Measurements from ENCODE around the gene DEDD.
"Not testable (repeated sequence)": the region's sequence is repeated elsewhere in the genome, so short reads cannot be mapped to it uniquely, and the experiment has no call there.

Gene DEDD

DNA sequence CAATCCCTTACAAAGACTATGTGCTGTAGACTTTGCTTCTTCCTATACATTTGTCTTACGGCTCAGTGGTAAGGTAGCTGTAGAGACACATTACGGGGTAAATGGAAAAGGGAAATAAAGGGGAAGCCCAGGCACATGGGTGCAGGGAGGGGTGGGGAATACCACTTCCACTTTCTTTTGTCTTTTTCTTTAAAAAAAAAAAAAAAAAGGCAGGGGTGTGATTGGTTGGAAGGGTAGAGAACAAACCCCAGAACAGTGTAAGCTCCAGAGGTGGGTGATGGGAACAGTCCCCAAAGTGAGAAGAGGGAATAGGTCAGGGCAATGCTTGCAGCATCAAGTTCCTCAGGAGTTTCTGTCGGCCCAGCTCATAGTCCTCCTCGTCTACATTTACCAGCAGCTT is 10.6 kb downstream of the DEDD start:
- DNase-seq: no peak

DNA sequence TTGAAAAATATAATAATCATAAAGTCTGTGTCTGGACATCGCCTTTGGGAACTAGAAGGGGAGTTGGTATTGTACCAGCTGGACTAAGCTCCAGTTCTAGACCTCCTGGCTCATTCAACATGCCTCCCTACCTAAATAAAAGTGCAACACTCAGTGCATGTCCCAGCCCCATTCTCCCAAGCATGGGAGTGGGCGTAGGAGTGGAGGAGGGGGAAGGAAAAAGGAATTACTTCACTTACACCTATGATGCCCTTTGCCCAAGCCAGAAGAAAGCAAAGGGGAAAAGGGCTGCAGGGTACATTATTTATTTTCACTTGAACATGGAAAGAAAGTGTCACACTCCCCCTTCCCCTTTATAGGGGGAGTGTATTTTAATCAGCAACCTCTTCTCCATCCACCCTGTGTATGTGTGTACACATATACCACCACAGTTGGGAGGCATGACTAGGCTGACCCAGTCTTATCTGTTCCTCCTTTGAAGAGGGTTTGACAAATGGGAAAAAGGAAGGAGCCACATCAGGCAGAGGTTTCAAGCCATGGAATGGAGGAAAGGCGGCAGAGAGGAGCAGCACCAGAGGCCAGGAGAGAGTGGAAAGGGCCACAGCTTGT is 11.3 kb downstream of the DEDD start:
- DNase-seq: no peak

DNA sequence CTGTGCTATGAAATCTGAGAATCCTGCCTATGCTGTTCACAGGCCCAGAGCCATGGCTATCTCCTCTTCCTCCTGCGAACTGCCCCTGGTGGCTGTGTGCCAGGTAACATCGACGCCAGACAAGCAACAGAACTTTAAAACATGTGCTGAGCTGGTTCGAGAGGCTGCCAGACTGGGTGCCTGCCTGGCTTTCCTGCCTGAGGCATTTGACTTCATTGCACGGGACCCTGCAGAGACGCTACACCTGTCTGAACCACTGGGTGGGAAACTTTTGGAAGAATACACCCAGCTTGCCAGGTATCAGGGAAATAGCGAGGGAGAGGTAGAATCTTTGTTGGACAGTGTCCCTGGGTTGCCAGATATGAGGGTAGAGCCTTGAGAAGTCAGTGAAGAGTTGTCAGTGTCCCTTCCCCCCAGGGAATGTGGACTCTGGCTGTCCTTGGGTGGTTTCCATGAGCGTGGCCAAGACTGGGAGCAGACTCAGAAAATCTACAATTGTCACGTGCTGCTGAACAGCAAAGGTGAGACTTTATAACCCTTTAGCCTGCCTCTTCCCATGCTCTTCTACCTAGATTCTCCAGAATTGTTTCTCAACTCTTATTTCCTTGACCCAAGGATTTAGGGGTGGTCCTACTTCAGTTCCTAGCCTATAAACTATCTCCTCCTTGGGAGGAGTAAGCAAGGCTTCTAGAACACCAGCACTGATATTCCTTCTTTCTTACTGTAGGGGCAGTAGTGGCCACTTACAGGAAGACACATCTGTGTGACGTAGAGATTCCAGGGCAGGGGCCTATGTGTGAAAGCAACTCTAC is 13.2 kb downstream of the DEDD start:
- DNase-seq: peak; percentile 52 to 79

DNA sequence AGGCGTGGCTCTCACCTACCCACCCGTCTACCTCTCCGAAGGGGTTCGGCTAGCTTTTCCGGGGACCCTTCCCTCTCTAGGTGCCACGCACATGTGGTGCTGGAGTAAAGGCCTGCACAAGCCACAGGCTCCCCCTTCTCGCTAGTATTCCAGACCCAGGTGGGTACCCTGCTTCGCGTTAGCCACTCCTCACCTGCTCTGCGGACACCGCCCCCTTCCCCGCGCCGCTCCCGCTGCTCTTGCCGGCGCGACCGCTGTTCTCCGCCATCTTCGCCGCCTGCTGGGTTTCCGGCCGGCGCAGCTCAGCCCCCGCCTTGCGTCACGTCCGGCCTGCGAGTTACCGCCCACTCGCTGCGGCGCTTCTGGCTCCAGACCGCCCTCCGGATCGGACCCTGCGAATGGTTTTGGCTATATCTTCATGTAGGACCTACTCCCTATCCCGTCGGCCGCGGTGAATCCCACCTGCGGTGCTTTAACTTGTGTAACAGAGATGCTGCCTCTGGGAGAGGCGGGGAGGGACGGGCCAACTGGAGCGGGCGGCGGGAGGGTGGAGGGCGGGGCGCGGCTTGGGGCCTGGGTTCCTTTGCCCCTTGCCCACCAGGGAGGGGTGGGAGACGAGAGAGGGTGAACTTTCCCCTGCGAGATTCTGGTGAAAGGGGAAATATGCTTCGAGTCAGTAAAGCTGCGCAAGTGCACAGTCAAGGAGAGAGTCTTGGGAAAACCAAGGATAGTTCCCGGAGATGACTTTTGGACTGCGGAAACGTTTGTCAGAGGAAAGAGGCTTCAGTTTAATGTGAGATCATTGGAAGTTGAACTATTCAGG is 14.5 kb downstream of the DEDD start, which contains the start of the genes NIT1 and PFDN2:
Gene NIT1, plus strand, starts transcription at position 347 of the 823 bp plus-strand sequence. Its CDS starts 72 bp downstream, at position 419.
Gene PFDN2, minus strand, starts transcription at position 279 of the 823 bp plus-strand sequence. Its CDS starts 11 bp downstream, at position 268.
- peak; percentile 84 to 85 for DNase-seq

DNA sequence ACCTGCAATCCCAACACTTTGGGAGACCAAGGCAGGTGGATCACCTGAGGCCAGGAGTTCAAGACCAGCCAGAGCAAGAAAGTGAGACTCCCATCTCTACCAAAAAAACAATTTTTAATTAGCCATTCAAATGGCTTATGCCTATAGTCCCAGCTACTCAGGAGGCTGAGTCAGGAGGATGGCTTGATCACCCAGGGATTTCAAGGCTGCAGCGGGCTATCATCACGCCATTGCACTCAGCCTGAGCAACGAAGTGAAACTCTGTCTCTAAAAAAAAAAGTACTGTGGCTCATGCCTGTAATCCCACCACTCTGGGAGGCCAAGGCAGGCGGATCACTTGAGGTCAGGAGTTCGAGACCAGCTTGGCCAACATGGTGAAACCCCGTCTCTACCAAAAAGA is 16.5 kb downstream of the DEDD start:
- not testable (repeated sequence) for DNase-seq

DNA sequence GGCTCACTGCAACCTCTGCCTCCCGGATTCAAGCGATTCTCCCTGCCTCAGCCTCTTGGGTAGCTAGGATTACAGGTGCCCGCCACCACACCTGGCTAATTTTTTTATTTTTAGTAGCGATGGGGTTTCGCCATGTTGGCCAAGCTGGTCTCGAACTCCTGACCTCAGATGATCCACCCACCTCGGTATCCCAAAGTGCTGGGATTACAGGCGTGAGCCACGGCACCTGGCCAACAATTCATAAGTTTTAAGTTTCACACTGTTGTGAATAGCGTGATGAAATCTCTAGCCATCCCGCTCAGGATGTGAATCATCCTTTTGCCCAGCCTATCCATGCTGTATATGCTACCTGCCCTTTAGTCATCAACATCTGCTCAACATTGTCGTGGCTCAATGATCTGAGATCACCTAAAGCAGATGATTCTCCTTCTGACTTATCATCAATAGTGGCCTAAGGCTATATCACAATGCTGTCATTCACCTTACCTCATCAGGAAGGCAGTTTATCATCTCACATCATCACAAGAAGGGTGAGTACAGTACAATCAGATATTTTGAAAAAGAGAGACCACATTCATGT is 17.2 kb downstream of the DEDD start:
- peak in 1 of 2 experiments; percentile 53 for DNase-seq

DNA sequence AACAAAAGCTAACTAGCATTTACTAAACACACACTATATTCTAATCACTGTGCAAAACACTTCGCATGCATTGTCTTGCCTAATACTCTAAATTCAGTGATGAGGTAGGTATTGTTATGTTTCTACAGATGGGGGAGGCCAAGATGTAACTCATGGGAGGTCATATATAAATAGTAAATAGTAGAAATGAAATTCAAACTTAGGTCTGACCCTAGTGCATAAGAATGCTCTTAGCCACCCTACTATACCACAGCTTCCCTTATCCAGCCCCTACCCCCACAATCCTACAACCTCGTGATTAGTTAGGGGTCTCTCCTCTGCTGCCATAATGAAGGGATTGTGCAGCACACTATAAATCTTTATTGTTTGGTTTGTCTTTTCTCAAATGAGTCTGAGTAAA is 17.9 kb downstream of the DEDD start:
- DNase-seq: no peak

DNA sequence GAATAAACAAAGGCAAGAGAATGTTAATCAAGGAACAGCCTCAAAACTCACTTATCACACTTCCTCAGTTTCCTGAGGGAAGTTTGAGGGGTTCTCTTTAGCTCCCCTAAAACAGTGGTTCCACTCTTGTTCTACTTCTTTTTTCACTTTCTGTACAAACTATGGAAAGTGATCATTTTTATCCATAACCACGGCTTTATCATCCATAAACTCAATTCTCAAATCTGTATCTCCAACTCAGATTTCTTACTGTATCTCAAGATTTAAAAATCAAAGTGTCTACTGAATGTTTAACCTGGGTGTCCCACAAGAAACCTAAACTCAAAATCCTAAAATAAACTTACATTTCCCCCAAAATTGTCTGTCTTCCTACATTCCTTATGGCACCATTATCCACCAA is 18.6 kb downstream of the DEDD start:
- DNase-seq: no peak

DNA sequence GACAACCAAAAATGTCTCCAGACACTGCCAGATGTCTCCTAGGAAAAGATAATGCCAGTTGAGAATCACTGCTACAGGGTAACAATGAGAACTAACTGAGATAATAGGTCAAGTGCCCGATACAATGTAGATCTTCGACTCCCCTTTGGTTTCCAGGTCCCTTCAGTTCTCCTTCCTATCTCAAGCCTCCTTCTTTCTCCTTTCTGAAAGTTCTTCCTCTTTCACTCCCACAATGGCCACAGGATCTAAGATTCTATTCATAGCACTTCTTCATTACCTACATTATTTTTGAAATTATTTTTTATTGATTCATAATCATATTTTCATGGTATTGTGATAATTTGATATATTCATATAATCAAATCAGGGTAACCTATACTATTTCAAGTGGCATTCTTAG is 20.9 kb downstream of the DEDD start:
- no peak for DNase-seq

DNA sequence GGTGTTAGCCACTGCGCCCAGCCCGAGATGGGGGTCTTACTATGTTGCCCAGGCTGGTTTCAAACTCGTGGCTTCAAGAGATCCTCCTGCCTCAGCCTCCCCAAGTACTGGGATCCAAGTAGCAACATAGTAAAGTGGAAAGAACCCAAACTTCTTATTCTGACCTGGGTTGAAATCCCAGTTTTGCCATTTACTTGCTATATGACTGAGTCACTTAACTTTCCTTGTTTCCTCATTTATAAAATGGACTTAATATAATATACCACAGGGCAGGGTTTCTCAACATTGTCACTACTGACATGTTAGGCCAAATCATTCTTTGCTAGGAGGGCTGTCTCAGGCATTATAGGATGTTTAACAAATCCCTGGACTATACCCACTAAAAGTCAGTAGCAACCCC is 21.4 kb downstream of the DEDD start:
- DNase-seq: no peak

DNA sequence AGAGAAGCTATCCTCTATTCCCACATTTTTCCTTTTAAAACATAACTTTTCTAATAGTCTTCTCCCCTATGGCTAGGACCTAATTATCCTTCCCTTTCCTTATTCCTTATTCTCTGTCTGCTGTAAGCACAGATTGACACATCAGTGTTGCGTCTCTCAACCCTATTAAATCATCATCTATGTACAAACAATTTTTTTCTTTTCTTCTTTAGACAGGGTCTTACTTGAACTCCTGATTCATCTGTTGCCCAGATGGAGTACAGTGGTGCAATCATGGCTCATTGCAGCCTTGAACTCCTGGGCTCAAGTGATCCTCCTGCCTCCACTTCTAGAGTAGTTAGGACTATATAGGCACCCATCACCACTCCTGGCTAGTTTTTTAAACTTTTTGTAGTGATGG is 26.0 kb downstream of the DEDD start:
- no peak for DNase-seq

DNA sequence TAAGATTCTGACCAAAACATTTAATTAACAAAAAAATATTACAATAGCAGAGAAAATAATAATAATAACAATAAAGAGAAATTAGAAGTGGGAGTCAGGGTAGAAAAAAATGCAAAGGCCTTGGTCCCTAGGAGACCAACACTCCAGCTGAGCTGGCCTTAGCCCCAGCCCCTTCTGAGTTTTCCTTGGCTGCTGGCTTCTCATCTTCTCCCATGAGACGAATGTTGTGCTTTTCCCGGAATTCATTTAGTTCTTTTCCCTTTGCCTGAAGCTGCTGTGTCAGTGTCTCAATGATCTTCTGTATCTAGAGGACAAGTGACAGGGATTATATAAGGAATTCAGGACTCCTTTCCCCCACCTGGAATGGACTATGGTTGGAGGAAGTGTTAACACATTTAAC is 31.9 kb downstream of the DEDD start:
- DNase-seq: no peak

DNA sequence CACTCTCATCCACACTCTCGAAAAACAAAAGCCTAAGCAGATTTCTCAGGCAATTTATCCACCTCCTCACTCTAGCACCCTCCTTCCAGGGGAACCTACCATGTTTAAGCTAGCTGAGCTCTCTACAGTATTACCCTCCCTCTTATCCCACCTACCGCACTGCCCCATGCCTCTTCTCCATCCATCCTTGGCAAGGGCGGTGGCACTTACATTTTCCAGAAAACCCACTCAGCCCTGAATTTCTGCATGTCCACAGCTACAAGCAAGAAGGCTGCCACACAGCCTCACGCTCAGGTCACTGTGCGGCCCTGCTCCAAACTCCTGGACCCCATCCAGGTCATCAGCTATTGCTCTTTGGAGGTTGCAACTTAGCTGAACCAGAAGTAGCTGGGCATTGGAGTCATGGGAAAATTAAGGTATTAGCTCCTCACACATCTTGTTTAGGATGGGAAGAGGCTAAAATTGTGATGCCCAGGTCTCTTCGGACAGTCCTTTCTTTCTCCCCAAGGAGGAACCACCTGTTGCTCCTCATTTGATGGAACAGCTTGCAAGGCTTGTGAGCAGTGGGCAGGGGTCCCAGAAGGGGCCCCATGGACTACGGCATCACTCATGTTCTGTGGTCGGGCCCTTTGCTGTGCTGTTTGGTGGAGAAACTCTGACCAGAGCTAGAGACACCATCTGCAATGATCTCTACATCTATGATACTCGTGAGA is 33.2 kb downstream of the DEDD start:
- no peak for DNase-seq

DNA sequence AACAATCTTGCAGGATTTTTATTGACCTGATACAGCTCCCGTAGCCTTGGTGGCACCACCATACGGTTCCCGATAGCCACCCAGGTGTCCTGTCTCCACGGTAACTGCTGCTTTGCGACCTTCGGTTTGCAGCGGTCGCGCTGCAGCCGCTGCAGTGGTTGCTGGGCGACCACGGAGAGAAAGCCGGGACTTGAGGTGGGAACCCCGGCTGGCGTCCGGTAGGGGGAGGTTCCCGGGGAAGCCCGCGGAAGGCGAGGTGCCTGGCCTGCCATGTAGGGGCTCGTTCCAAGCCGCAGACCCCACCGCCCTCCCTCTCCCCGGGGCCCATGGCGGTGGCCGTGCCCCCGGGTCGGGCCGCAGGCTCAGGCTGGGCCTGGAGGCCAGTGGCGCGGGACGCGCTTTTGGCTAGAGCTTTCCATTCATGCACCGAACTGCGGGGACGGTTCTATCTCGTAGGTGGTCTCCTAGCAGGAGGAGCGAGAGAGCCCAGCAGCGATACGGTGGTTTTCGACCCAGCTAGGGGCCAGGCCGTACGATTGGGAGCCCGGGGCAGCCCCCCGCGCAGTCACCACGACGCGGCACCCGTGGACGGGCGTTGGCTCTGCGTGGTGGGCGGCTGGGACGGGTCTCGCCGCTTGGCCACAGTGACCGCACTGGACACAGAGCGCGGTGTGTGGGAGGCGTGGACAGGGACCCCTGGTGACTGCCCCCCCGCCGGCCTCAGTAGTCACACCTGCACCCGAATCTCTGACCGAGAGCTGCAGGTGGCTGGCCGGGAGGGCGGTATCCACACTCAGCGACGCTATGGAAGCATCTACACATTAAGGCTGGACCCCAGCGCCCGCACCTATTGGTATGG is 34.0 kb downstream of the DEDD start, which contains the start of gene KLHDC9:
Gene KLHDC9, plus strand, starts transcription at position 152 of the 859 bp plus-strand sequence. Its CDS starts 175 bp downstream, at position 327.
- peak; percentile 42 to 46 for DNase-seq

DNA sequence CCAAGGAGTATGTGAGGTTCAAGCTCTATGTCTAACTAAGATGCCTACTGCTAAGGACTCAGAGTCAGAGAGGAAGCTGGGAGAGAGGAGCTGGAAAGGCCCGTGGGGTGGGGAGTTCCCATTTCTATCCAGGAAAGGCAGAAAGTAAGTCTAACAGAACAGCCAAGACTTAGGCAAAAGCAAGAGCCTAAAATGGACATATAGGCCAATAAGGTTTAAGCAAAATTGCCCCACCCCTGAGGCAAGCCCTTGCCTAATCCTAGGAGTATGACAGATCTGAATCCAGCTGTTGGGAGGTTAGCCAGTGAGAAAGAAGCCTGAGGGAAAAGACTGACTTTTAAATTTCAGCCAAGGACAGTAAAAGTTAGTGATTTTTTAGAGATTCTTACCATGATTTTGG is 35.9 kb downstream of the DEDD start:
- no peak for DNase-seq

DNA sequence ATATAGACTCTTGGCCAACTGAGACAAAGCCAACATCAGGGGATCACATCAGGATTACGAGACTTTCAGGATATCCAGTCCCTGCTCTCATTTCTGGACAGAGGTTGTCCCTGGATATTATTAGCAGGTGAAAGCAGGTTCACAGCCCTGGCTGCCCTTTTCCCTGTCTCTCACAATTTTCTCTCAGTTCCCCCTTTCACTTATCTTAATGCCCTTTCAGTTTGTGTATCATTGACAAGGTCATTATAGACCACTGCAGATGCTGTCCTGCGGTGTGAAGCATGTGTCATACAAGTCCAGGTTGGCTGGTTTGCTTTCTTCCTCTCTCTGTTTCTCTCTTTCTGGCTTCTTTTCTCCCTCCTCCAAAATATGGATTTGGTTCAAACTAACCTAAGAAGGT is 36.5 kb downstream of the DEDD start:
- no peak for DNase-seq

DNA sequence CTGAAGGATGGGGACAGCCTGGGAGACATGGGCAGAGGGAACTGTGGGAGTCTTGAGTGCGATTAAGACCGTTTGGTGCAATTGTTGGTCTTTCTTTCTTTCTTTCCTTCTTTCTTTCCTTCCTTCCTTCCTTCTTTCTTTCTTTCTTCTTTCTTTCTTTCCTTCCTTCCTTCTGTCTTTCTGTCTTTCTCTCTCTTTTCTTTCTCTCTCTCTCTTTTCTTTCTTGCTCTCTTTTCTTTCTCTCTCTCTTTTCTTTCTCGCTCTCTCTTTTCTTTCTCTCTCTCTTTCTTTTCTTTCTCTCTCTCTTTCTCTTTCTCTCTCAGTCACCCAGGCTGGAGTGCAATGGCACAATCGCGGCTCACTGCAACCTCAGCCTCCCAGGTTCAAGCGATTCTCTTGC is 37.2 kb downstream of the DEDD start:
- DNase-seq: no peak

DNA sequence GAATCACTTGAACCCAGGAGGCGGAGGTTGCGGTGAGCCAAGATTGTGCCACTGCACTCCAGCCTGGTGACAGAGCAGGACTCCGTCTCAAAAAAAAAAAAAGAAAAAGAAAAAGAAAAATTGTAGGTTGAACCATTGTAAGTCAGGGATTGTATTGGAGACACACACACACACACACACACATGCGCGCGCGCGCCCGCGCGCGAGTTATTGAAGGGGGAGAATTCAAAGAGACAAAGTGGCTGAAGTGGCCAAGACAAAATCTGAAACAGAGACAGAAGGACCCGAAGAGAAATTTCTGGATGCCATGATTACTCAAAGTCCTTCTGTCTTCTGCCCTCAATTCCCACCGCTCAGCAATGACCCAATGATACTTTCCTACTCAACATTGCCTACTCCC is 38.0 kb downstream of the DEDD start:
- no peak for DNase-seq

DNA sequence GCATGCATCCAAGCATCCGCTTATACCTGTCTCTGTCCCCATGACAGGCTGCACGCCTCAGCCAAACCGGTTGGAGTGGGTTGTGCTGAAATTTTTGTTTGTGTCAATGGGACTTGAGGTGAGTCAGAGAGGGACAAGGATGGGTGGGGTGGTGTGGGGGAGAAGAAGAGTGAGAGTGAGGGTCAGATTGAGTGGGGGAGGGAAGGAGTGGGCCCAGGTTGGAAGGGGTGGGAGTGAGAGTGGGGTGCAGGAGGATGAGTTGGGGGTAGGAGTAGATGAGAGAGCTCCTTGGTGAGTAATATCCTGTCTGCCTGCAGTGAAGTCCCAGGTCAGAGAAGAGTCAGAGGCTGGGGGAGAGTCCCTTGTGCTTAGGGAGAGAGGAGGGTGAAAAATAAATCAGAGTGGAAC is 39.8 kb downstream of the DEDD start:
- DNase-seq: peak; percentile 43 to 80

DNA sequence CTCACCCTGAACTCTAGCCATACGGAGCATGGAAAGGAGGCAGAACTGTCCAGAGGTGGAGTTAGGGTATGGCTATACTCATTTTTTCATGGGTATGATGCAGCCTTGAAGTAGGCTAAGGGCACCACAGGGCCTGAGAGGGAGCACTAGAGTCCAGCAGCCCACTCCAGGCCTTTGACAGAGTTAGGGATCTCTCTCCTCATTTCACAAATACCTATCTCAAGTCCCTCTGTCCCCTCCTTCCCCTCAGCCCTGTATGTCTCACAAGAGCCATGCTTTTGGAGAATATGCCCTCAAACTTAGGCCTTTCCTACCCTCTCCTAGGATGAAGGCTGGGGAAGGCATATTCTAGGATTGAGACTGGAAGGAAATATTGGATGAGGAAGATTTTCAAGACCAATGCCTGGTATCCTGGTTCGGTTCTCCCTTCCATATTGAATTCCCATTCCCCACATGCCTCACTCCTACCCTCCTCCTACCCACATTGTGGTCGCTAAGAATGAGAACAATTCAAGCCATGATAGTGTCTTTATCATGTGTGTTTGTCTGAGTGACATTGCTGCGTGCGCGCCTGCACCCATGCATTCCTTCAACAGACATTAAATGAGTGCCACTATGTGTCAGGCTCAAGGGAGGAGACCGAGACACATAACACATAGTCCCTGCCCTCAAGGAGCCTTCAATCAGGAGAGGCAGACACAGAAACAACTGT is 40.5 kb downstream of the DEDD start:
- DNase-seq: no peak

DNA sequence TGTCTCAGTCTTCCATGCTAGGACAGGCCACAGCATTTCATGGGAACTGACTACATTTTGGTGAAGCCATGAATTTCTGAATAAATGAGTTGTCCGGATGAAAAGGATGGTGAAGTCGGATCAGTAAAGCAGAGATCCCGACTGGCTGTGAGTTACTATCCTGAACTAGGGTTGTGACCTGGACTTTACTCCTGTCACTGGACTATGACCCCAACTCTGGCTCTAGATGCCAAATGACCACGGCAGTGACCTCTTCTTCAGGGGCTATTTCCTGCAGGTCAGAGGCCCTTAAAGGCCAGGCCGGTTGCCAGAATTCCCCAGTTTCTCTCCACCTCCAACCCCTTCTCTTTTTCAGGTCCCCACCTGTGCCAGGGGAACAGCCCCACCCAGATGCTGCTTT is 41.4 kb downstream of the DEDD start:
- DNase-seq: no peak

Data from stimulated activated CD4-positive, alpha-beta T cell treated with anti-CD3 and anti-CD28 coated beads, Interleukin-4, amount 100 ng/mL, for 4 hours (primary cell).